K562 (cell line): ENCODE data around the gene SCARB2. TPM values are rescaled to one million over a fixed set of nuclear protein-coding genes. Genes with fewer than 3 reads are reported as not detected.

Experiments used
- FOSL1 ChIP-seq: fragments of 200-800 bp; sonication (Bioruptor generic); conservative IDR thresholded peaks from 2 replicates; pipeline ENCODE4 v1.6.1; 2016; ENCODE audit warnings: missing genetic modification characterization, missing compliant biosample characterization
- HMG20A ChIP-seq: fragments of 450-650 bp; formaldehyde crosslinking; conservative IDR thresholded peaks from 2 replicates; pipeline ENCODE4 v1.4.0; 2020; ENCODE audit warnings: mild to moderate bottlenecking, mixed read lengths
- MEIS2 ChIP-seq: fragments of 450-650 bp; IDR thresholded peaks from 2 replicates; pipeline ENCODE4 v1.6.1; 2014; ENCODE audit warnings: mild to moderate bottlenecking; ENCODE audit not compliant: partially characterized antibody
- MYBL2 ChIP-seq, 2 experiments: fragments of 450-650 bp in 1 of 2; sonication (generic) in 1 of 2; formaldehyde crosslinking in 1 of 2; IDR thresholded peaks; 2 replicates each; pipeline versions ENCODE4 v1.6.1 to v1.8.1; 2017 to 2022; ENCODE audit warnings: borderline replicate concordance in 1 of 2, inconsistent platforms in 1 of 2, low read depth in 1 of 2, mild to moderate bottlenecking in 1 of 2, missing genetic modification reagents in 1 of 2, moderate library complexity in 1 of 2
- NELFE ChIP-seq: IDR thresholded peaks from 2 replicates; pipeline ENCODE4 v1.6.1; 2011; ENCODE audit warnings: mild to moderate bottlenecking; ENCODE audit not compliant: insufficient read depth, insufficient read length
- NR3C1 ChIP-seq: sonication (generic); formaldehyde crosslinking; IDR thresholded peaks from 2 replicates; pipeline ENCODE4 v1.8.1; 2022; ENCODE audit warnings: missing genetic modification reagents
- PHB2 ChIP-seq: fragments of 450-650 bp; IDR thresholded peaks from 2 replicates; pipeline ENCODE4 v1.6.1; 2017; ENCODE audit warnings: low read depth
- PHF8 ChIP-seq: fragments of 200-600 bp; sonication (generic); IDR thresholded peaks from 2 replicates; pipeline ENCODE4 v1.6.1; 2012; ENCODE audit warnings: mixed run types, mild to moderate bottlenecking, inconsistent platforms, low read length, moderate library complexity, borderline replicate concordance
- SRSF1 ChIP-seq: fragments of 200-400 bp; formaldehyde crosslinking; IDR thresholded peaks from 2 replicates; pipeline ENCODE4 v1.6.1; 2017; ENCODE audit warnings: mild to moderate bottlenecking, low read depth, low read length, moderate library complexity
- SRSF3 ChIP-seq: fragments of 200-400 bp; formaldehyde crosslinking; IDR thresholded peaks from 2 replicates; pipeline ENCODE4 v1.6.1; 2016; ENCODE audit warnings: mild to moderate bottlenecking, low read length, moderate library complexity; ENCODE audit not compliant: insufficient read depth
- TBP ChIP-seq: optimal IDR thresholded peaks from 2 replicates; pipeline ENCODE3; 2011; ENCODE audit warnings: low read depth, low read length, improper control_type of control experiment
- TFAM ChIP-seq: fragments of 250-450 bp; sonication (Bioruptor Pico); conservative IDR thresholded peaks from 2 replicates; pipeline ENCODE4 v1.5.0; 2021; ENCODE audit warnings: mild to moderate bottlenecking, moderate library complexity
- U2AF1 ChIP-seq: fragments of 200-400 bp; formaldehyde crosslinking; optimal IDR thresholded peaks from 2 replicates; pipeline ENCODE3; 2017; ENCODE audit warnings: mild to moderate bottlenecking, low read depth, low read length, moderate library complexity
- ZNF253 ChIP-seq: fragments of 250-450 bp; sonication (Bioruptor Pico); conservative IDR thresholded peaks from 2 replicates; pipeline ENCODE4 v1.6.1; 2021; ENCODE audit warnings: mild to moderate bottlenecking
- ZNF507 ChIP-seq: conservative IDR thresholded peaks from 2 replicates; pipeline ENCODE4 v1.6.1; 2017; ENCODE audit warnings: missing genetic modification characterization, missing compliant biosample characterization
- ZNF551 ChIP-seq: fragments of 250-450 bp; sonication (Bioruptor Pico); IDR thresholded peaks from 2 replicates; pipeline ENCODE4 v1.5.0; 2021; ENCODE audit warnings: mild to moderate bottlenecking, moderate library complexity
- ZNF764 ChIP-seq: fragments of 250-450 bp; sonication (Bioruptor Pico); IDR thresholded peaks from 2 replicates; pipeline ENCODE4 v1.4.0; 2020; ENCODE audit warnings: low read depth, mild to moderate bottlenecking, moderate library complexity
- polyA plus RNA-seq, 8 experiments: library from polyadenylated mRNA; depleted of rRNA in 4 of 8; stranded (reverse) in 5 of 8; unstranded in 3 of 8; fragments of >200 nt; fragmentation: Nextera tagmentation in 2 of 8; fragmentation: Illumina TruSeq in 1 of 8; extraction: Ambion mirVana in 2 of 8; extraction: Trizol in 1 of 8; gene quantifications; 2 replicates each; pipeline versions ENCODE4 v1.2.1 to v1.2.3, GENCODE V29; 2011 to 2014; ENCODE audit warnings: inconsistent platforms in 1 of 8, missing spikeins in 1 of 8
- total RNA-seq, 7 experiments: library from RNA; depleted of rRNA in 6 of 7; stranded (reverse); fragments of >200 nt in 6 of 7; fragmentation: Illumina TruSeq in 2 of 7; extraction: Trizol in 2 of 7; gene quantifications; 2 replicates each; pipeline versions ENCODE4 v1.2.1 to v1.2.3, GENCODE V29; 2011 to 2021; ENCODE audit warnings: low replicate concordance in 1 of 7
- TF ChIP-seq, protein P1 (sequence below): sonication (generic); formaldehyde crosslinking; IDR thresholded peaks from 2 replicates; pipeline ENCODE4 v1.8.1; 2023; ENCODE audit warnings: mild to moderate bottlenecking, missing genetic modification reagents
- TF ChIP-seq, protein P2 (sequence below): sonication (generic); formaldehyde crosslinking; IDR thresholded peaks from 2 replicates; pipeline ENCODE4 v1.8.0; 2022; ENCODE audit warnings: missing genetic modification reagents, mild to moderate bottlenecking, moderate library complexity, borderline replicate concordance
- TF ChIP-seq, protein P3 (sequence below): fragments of 450-650 bp; IDR thresholded peaks from one replicate; pipeline ENCODE4 v1.6.1; 2018; ENCODE audit warnings: mild to moderate bottlenecking, moderate library complexity; ENCODE audit not compliant: partially characterized antibody
- TF ChIP-seq, protein P4 (sequence below): fragments of 450-650 bp; IDR thresholded peaks from 2 replicates; pipeline ENCODE4 v1.6.1; 2014; ENCODE audit warnings: low read depth, mild to moderate bottlenecking, moderate library complexity, borderline replicate concordance

The SCARB2 gene
- total and polyA plus RNA-seq, 9 of the 15 experiments (the other 6 are each of a cell fraction or from before 2014, with no cell fraction given), result 6.1 to 25.8 (median 17.8) TPM

DNA sequence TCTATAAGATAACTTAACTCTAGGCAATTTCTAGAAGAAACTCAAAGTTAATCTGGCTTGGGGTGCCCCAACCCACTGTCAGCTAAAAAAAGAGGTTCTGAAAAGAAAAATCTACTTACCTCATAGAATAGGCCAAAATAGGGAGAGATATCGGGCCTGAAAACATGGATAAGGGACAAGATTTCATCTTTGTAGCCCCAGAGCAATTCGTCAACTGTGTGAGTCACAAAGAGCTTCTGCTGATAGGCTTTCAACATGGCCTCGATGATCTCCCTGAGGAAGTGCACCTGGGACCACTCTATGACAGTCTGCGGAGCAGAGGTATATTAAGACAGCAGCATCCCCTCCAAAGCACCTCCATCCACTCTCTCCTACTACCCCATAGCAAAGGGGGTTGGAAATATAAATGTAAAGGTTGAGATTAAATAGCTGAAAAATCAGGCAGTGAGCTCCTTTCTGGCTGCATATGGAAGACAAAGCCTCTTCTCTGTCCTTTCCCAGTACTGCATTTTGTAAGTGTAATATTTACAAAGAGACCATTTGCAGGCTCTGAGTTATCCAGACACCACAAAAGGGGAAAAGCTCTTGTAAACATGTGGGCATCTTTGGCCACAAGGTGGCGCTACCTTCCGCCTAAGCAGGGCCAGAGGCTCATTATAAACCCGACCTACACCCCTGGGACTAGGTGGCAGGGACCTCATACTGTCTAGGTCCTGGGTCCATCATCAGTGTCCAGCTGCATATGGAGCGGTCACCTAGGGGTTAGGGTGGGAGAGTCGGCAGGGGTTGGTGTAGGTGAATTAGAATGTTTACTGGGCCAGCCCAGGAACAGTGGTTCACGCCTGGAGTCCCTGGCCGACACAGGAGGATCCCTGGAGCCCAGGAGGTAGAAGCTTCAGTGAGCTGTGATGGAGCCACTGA, 34.0 kb downstream of the SCARB2 start (continued):
- TF ChIP-seq PHF8, result no peak
- no peak for TF ChIP-seq SRSF3
- no peak for TF ChIP-seq TFAM (CRISPR knock-in tag)
- no peak for TF ChIP-seq HMG20A (CRISPR knock-in tag)
- TF ChIP-seq, protein P1, sequence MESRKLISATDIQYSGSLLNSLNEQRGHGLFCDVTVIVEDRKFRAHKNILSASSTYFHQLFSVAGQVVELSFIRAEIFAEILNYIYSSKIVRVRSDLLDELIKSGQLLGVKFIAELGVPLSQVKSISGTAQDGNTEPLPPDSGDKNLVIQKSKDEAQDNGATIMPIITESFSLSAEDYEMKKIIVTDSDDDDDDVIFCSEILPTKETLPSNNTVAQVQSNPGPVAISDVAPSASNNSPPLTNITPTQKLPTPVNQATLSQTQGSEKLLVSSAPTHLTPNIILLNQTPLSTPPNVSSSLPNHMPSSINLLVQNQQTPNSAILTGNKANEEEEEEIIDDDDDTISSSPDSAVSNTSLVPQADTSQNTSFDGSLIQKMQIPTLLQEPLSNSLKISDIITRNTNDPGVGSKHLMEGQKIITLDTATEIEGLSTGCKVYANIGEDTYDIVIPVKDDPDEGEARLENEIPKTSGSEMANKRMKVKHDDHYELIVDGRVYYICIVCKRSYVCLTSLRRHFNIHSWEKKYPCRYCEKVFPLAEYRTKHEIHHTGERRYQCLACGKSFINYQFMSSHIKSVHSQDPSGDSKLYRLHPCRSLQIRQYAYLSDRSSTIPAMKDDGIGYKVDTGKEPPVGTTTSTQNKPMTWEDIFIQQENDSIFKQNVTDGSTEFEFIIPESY (CRISPR knock-in tag), result no peak
- peak; percentile 56 for TF ChIP-seq MEIS2
- TF ChIP-seq SRSF1, result no peak
- TF ChIP-seq NR3C1, result no peak
- no peak for TF ChIP-seq TBP
- TF ChIP-seq ZNF253 (CRISPR knock-in tag), result no peak
- TF ChIP-seq NELFE, result no peak
- TF ChIP-seq MYBL2 (IDR thresholded peaks at IDR 0.05; ENCODE audit: low read depth), result no peak
- no peak for TF ChIP-seq MYBL2 (CRISPR knock-in tag; IDR thresholded peaks at IDR 0.05; ENCODE audit: borderline replicate concordance)
- TF ChIP-seq, protein P2, sequence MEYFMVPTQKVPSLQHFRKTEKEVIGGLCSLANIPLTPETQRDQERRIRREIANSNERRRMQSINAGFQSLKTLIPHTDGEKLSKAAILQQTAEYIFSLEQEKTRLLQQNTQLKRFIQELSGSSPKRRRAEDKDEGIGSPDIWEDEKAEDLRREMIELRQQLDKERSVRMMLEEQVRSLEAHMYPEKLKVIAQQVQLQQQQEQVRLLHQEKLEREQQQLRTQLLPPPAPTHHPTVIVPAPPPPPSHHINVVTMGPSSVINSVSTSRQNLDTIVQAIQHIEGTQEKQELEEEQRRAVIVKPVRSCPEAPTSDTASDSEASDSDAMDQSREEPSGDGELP (CRISPR knock-in tag), result peak; percentile 40; the same call in 1 of the 2 replicates
- TF ChIP-seq FOSL1 (tag), result peak; percentile 85
- TF ChIP-seq, protein P3, sequence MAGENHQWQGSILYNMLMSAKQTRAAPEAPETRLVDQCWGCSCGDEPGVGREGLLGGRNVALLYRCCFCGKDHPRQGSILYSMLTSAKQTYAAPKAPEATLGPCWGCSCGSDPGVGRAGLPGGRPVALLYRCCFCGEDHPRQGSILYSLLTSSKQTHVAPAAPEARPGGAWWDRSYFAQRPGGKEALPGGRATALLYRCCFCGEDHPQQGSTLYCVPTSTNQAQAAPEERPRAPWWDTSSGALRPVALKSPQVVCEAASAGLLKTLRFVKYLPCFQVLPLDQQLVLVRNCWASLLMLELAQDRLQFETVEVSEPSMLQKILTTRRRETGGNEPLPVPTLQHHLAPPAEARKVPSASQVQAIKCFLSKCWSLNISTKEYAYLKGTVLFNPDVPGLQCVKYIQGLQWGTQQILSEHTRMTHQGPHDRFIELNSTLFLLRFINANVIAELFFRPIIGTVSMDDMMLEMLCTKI, result no peak
- TF ChIP-seq ZNF551, result no peak
- TF ChIP-seq ZNF764 (CRISPR knock-in tag), result no peak
- TF ChIP-seq, protein P4, sequence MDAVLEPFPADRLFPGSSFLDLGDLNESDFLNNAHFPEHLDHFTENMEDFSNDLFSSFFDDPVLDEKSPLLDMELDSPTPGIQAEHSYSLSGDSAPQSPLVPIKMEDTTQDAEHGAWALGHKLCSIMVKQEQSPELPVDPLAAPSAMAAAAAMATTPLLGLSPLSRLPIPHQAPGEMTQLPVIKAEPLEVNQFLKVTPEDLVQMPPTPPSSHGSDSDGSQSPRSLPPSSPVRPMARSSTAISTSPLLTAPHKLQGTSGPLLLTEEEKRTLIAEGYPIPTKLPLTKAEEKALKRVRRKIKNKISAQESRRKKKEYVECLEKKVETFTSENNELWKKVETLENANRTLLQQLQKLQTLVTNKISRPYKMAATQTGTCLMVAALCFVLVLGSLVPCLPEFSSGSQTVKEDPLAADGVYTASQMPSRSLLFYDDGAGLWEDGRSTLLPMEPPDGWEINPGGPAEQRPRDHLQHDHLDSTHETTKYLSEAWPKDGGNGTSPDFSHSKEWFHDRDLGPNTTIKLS, result no peak
- no peak for TF ChIP-seq ZNF507
- no peak for TF ChIP-seq U2AF1
- no peak for TF ChIP-seq PHB2
